ENCODE measurements around the gene GPR52. TPM values are rescaled to one million over a fixed set of nuclear protein-coding genes. Genes with fewer than 3 reads are reported as not detected.

Gene GPR52
- total RNA-seq, 4 donors from 2014 or later: 0.25 to 2.0 (median 0.53) TPM

DNA sequence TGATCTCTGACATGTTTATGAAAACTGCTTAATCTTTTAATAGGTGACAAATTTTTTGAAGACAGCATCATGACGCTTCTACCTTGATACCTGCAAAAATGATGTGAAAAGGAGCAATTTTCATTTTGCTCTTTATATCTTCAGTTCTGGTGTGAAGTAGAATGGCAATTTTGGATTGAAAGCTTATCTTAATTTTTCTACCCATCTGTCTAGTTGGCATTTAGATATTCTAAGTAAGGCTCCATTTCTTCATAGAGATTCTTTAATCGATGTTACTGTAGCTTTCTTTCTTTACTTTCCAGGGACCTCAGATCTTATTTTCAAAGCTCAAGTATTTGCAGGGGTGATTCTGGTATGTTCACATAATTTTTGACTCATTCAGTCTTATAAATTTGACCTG, 32.3 kb upstream of the GPR52 start:
- no peak for DNase-seq (ENCODE audit: low spot score in 2 of 2)
- TF ChIP-seq, protein P1, sequence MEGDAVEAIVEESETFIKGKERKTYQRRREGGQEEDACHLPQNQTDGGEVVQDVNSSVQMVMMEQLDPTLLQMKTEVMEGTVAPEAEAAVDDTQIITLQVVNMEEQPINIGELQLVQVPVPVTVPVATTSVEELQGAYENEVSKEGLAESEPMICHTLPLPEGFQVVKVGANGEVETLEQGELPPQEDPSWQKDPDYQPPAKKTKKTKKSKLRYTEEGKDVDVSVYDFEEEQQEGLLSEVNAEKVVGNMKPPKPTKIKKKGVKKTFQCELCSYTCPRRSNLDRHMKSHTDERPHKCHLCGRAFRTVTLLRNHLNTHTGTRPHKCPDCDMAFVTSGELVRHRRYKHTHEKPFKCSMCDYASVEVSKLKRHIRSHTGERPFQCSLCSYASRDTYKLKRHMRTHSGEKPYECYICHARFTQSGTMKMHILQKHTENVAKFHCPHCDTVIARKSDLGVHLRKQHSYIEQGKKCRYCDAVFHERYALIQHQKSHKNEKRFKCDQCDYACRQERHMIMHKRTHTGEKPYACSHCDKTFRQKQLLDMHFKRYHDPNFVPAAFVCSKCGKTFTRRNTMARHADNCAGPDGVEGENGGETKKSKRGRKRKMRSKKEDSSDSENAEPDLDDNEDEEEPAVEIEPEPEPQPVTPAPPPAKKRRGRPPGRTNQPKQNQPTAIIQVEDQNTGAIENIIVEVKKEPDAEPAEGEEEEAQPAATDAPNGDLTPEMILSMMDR (IDR thresholded peaks at IDR 0.05): no peak
- TF ChIP-seq POLR2A (IDR thresholded peaks at IDR 0.05): no peak
- intact Hi-C loops (cut with DNase I; ENCODE audit: low total_unique reads): no loop called here
- 96 to 98% methylated on average over 2 of the region's 2 CpGs for WGBS, 2 donors
- no peak overlapping the region for H3K4me3 ChIP-seq (ENCODE audit: low read depth, poor library complexity, severe bottlenecking)

DNA sequence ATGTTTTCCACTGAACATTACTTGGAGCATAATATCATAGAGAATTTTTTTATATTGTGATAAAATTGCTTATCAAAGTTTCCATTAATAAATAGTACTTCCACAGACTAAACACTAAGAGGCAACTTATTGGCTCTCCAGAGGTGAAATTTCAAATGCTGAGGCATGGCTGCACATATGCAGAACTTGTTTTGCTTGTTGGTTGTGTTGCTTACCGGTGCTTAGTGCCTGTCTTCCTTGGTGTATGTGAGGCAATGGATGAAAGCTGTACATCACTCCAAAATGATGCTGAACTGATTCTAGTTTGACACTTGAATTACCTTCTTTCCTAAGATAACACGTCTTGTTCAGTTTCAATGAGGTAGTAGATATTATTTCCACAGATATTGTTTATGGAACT, 29.8 kb upstream of the GPR52 start:
- WGBS, 2 donors: 77 to 80% methylated on average over 2 of the region's 2 CpGs

DNA sequence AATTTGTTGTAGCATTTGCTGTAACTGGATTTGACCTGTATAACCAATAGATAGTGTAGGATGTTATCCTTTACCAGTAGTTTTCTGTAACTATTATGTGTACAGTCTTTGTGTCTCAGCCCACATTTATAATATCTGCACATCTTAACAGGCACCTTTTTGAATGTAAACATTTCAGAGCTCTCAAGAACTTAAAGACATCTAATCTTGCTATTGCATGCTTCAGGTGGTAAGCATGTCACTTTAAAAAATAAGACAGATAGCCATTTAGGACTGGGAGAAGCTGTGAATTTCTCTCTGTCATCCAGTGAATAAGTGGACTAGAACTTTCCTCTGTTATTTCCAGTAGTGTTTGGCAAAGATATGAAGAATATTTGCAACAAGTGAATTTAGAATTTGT, 22.6 kb upstream of the GPR52 start:
- intact Hi-C loops (cut with DNase I; ENCODE audit: low total_unique reads): no loop called here
- TF ChIP-seq POLR2A (IDR thresholded peaks at IDR 0.05): no peak
- TF ChIP-seq, protein P1 (IDR thresholded peaks at IDR 0.05): no peak
- H3K4me3 ChIP-seq (ENCODE audit: low read depth, poor library complexity, severe bottlenecking): no peak overlapping the region
- DNase-seq (ENCODE audit: low spot score in 2 of 2): no peak

More for the DNA sequence above, 29.8 kb upstream of the GPR52 start:
- intact Hi-C loops (cut with DNase I; ENCODE audit: low total_unique reads): no loop called here
- H3K4me3 ChIP-seq (ENCODE audit: low read depth, poor library complexity, severe bottlenecking): no peak overlapping the region
- TF ChIP-seq, protein P1 (IDR thresholded peaks at IDR 0.05): no peak
- TF ChIP-seq POLR2A (IDR thresholded peaks at IDR 0.05): no peak
- no peak for DNase-seq (ENCODE audit: low spot score in 2 of 2)

DNA sequence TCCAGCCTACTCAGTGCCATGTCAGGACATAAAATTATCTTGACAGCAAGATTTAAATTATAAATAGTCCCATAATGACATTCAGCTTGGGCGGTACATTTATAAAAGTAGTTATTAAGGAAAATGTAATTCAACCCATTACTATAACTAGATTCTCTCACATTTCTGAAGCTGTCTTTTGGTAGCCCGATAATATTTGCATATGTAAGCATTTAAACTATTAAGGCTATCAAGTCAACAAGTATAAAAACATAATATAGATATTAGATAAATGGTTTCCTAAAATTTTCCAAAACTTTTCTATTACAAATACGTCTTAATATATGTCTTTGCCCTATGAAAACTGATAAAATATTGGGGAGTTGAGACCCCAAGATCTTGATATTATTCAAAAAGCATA, 21.6 kb upstream of the GPR52 start:
- H3K4me3 ChIP-seq (ENCODE audit: low read depth, poor library complexity, severe bottlenecking): no peak overlapping the region
- WGBS, 2 donors: 74 to 79% methylated on average over 3 of the region's 3 CpGs
- DNase-seq (ENCODE audit: low spot score in 2 of 2): no peak
- TF ChIP-seq, protein P1 (IDR thresholded peaks at IDR 0.05): no peak
- intact Hi-C loops (cut with DNase I; ENCODE audit: low total_unique reads): no loop called here

DNA sequence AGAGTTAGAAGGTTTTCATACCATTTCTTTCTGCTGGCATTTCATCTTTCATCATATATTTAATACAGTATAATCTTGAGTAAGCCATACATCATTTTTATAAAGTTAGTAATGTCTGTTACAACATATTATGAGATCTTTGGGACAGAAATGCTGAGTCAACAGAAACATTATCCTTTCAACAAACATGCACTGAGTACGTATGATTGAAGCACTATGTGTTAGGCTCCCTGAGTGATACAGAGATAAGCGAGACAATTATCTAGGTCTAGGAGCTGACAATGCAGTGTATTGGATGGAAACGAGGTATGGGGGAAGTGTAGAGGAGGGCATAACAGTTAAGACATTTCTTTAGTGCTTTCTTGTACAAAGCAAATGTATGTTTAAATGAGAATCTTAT, 19.7 kb upstream of the GPR52 start:
- intact Hi-C loops (cut with DNase I; ENCODE audit: low total_unique reads): no loop called here
- no peak for TF ChIP-seq POLR2A (IDR thresholded peaks at IDR 0.05)
- TF ChIP-seq, protein P1 (IDR thresholded peaks at IDR 0.05): no peak
- WGBS, 2 donors: 75 to 83% methylated on average over 3 of the region's 3 CpGs
- no peak for DNase-seq (ENCODE audit: low spot score in 2 of 2)
- no peak overlapping the region for H3K4me3 ChIP-seq (ENCODE audit: low read depth, poor library complexity, severe bottlenecking)

DNA sequence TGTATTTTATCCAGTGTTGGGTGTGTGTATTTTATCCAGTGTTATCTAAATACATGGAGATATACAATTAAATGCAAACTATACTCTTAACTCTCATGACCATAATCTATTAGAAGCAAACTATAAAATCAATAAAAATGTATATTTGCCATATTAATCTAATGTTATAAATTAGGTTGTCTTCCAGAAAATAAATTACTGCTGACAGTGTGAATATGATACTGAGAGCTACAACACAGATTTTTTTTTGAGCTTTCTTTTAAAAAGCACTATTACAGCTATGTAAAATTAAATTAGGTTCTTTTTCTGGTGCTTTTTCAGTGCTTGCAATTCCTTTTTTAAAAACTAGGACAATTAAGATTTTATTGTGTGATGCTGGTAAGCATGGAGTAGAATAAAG, 19.0 kb upstream of the GPR52 start:
- no peak for DNase-seq (ENCODE audit: low spot score in 2 of 2)
- TF ChIP-seq POLR2A (IDR thresholded peaks at IDR 0.05): no peak
- TF ChIP-seq, protein P1 (IDR thresholded peaks at IDR 0.05): no peak
- no peak overlapping the region for H3K4me3 ChIP-seq (ENCODE audit: low read depth, poor library complexity, severe bottlenecking)
- intact Hi-C loops (cut with DNase I; ENCODE audit: low total_unique reads): no loop called here
